ENCODE measurements around the gene FGFRL1. TPM values are rescaled to one million over a fixed set of nuclear protein-coding genes. Genes with fewer than 3 reads are reported as not detected.

Gene FGFRL1
- total and polyA plus RNA-seq, 2 of the 13 experiments (the other 11 are each of a cell fraction or from before 2014, with no cell fraction given): 19.1 to 30.6 TPM

DNA sequence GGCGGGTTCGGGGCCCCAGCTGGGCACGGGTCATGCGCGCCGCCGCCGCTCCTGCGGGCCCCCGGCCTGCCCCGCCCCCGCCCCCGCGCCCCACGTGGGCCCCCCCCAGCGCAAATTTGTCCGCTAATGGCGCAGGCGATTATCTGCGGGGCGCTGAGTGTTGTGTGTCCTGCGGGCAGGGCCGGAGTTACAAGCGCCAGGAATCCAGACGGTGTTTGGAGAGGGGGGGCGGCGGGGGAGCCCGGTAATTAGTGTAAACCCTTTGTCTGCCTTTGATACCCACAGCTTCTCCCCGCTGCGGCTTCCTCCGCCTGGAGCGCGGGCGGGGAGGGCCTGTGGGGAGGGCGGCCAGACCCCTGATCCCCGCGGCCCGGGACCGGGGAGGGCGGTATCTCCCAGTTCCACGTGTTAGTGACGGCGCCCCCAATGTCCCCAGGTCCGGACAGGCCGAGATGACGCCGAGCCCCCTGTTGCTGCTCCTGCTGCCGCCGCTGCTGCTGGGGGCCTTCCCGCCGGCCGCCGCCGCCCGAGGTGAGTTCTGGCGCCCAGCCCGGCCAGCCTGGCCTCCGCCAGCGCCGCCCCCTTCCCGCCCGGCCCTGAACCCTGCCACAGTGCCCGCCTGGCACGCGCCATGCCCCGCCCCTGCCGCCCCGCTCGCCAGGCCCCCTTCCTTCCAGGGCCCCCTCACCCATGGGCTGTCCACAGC, 761 bp downstream of the FGFRL1 start (continued):
- TF ChIP-seq, protein P1, sequence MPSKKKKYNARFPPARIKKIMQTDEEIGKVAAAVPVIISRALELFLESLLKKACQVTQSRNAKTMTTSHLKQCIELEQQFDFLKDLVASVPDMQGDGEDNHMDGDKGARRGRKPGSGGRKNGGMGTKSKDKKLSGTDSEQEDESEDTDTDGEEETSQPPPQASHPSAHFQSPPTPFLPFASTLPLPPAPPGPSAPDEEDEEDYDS (CRISPR knock-in tag; IDR thresholded peaks at IDR 0.05): no peak
- TF ChIP-seq, protein P2, sequence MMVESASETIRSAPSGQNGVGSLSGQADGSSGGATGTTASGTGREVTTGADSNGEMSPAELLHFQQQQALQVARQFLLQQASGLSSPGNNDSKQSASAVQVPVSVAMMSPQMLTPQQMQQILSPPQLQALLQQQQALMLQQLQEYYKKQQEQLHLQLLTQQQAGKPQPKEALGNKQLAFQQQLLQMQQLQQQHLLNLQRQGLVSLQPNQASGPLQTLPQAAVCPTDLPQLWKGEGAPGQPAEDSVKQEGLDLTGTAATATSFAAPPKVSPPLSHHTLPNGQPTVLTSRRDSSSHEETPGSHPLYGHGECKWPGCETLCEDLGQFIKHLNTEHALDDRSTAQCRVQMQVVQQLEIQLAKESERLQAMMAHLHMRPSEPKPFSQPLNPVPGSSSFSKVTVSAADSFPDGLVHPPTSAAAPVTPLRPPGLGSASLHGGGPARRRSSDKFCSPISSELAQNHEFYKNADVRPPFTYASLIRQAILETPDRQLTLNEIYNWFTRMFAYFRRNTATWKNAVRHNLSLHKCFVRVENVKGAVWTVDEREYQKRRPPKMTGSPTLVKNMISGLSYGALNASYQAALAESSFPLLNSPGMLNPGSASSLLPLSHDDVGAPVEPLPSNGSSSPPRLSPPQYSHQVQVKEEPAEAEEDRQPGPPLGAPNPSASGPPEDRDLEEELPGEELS (CRISPR knock-in tag; IDR thresholded peaks at IDR 0.05): no peak
- no peak for TF ChIP-seq HES4 (CRISPR knock-in tag; IDR thresholded peaks at IDR 0.05; ENCODE audit: borderline replicate concordance)
- TF ChIP-seq HNRNPL (IDR thresholded peaks at IDR 0.05; ENCODE audit: low read depth, low read length): peak; percentile 63; the same call in 1 of the 2 replicates
- no peak for TF ChIP-seq ZNF251 (CRISPR knock-in tag; IDR thresholded peaks at IDR 0.05)
- TF ChIP-seq, protein P3, sequence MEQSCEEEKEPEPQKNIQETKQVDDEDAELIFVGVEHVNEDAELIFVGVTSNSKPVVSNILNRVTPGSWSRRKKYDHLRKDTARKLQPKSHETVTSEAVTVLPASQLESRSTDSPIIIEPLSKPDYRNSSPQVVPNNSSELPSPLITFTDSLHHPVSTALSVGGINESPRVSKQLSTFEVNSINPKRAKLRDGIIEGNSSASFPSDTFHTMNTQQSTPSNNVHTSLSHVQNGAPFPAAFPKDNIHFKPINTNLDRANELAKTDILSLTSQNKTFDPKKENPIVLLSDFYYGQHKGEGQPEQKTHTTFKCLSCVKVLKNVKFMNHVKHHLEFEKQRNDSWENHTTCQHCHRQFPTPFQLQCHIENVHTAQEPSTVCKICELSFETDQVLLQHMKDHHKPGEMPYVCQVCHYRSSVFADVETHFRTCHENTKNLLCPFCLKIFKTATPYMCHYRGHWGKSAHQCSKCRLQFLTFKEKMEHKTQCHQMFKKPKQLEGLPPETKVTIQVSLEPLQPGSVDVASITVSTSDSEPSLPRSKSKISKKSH (CRISPR knock-in tag; IDR thresholded peaks at IDR 0.05; ENCODE audit: borderline replicate concordance): no peak
- TF ChIP-seq, protein P4, sequence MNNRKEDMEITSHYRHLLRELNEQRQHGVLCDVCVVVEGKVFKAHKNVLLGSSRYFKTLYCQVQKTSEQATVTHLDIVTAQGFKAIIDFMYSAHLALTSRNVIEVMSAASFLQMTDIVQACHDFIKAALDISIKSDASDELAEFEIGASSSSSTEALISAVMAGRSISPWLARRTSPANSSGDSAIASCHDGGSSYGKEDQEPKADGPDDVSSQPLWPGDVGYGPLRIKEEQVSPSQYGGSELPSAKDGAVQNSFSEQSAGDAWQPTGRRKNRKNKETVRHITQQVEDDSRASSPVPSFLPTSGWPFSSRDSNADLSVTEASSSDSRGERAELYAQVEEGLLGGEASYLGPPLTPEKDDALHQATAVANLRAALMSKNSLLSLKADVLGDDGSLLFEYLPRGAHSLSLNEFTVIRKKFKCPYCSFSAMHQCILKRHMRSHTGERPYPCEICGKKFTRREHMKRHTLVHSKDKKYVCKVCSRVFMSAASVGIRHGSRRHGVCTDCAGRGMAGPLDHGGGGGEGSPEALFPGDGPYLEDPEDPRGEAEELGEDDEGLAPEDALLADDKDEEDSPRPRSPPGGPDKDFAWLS (CRISPR knock-in tag; IDR thresholded peaks at IDR 0.05; ENCODE audit: borderline replicate concordance): no peak
- TF ChIP-seq ZBTB38 (CRISPR knock-in tag; IDR thresholded peaks at IDR 0.05): peak; percentile 36; the same call in 1 of the 2 replicates
- no peak for TF ChIP-seq ZFP62 (CRISPR knock-in tag; IDR thresholded peaks at IDR 0.05)
- 0 out of 2 replicates have a peak, but pooled peaks have one; percentile 39 for TF ChIP-seq NAIF1 (CRISPR knock-in tag; IDR thresholded peaks at IDR 0.05; ENCODE audit: borderline replicate concordance)

Data from HepG2 (cell line).